ENCODE results near the gene TRNP1. TPM values are rescaled to one million over a fixed set of nuclear protein-coding genes. Genes with fewer than 3 reads are reported as not detected.

Gene TRNP1
- total RNA-seq, 1 donor from 2014 or later, result 15.3 TPM

DNA sequence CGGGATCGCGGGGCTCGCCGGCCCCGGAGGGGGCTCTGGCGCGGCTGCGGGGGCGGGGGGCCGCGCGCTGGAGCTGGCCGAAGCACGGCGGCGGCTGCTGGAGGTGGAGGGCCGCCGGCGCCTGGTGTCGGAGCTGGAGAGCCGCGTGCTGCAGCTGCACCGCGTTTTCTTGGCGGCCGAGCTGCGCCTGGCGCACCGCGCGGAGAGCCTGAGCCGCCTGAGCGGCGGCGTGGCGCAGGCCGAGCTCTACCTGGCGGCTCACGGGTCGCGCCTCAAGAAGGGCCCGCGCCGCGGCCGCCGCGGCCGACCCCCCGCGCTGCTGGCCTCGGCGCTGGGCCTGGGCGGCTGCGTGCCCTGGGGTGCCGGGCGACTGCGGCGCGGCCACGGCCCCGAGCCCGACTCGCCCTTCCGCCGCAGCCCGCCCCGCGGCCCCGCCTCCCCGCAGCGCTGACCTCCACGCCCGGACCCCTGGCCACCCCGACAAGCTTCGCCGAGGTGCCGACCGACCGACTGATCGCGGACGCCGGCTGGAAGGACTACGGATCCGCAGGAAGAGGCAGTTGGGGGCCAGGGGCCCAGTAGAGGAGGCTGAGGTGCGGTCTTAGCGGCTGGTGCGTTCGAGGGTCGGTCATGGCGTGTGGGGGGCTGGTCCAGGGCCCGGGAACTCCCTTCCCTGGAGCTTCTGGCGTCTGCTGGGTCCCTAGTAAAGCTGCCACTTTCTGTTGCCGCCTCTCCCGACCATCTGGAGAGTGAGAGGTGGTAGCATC, 711 bp downstream of the TRNP1 start:
- ATAC-seq (peak in 1 of 2 donors; percentile 0), DNase-seq (peak; percentile 58)
- intact Hi-C loops (cut with DNase I), result no loop called here
- peak overlapping the region; percentile 76 for H3K27ac ChIP-seq
- H3K27me3 ChIP-seq (ENCODE audit: low read depth), result peaks cover 21% of the 10 kb centered on the region
- H3K36me3 ChIP-seq, result no peaks in the 10 kb centered on the region
- TF ChIP-seq, protein P1, sequence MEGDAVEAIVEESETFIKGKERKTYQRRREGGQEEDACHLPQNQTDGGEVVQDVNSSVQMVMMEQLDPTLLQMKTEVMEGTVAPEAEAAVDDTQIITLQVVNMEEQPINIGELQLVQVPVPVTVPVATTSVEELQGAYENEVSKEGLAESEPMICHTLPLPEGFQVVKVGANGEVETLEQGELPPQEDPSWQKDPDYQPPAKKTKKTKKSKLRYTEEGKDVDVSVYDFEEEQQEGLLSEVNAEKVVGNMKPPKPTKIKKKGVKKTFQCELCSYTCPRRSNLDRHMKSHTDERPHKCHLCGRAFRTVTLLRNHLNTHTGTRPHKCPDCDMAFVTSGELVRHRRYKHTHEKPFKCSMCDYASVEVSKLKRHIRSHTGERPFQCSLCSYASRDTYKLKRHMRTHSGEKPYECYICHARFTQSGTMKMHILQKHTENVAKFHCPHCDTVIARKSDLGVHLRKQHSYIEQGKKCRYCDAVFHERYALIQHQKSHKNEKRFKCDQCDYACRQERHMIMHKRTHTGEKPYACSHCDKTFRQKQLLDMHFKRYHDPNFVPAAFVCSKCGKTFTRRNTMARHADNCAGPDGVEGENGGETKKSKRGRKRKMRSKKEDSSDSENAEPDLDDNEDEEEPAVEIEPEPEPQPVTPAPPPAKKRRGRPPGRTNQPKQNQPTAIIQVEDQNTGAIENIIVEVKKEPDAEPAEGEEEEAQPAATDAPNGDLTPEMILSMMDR (IDR thresholded peaks at IDR 0.05), result no peak
- H3K4me3 ChIP-seq, result peak overlapping the region; percentile 69
- H3K9me3 ChIP-seq, result no peaks in the 10 kb centered on the region
- H3K4me1 ChIP-seq, result peaks cover 47% of the 10 kb centered on the region

DNA sequence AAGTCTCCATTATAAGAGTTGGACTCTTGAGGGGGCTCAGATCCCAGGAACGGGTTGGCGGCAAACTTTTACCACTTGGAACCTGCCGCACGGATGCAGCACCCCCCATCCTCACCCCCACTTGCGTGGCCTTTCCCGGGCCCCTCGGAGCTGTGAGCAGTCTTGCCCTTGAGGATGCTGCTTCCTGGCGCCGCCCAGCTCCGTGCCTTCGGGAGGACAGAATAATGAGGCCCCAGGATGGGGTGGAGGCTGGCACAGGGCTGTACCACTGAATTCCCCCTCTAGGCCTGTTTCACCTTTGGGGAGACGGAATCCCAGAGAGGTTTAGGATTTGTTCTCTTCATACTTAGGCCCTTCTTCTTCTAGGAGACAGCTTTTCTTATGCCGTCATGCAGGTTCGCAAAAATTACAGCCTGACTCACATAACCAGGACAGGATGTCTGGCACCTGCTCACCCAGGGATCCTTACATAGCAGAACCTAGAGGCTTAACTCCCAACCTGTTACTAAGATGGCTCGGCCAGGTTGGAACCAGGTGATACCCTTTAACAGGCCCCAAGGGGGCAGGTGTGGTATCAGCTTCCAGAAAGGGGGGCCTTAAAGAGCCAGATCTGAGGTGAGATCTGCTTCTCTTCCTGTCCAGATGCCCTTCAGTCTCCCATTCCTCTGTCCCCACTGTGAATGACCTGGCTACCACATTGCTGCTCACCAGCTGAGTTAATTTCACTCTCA, 1.5 kb downstream of the TRNP1 start:
- peak overlapping the region; percentile 69 for H3K4me3 ChIP-seq
- intact Hi-C loops (cut with DNase I), result no loop called here
- ATAC-seq (no peak), DNase-seq (no peak)
- no peaks in the 10 kb centered on the region for H3K9me3 ChIP-seq
- H3K4me1 ChIP-seq, result peaks cover 55% of the 10 kb centered on the region
- TF ChIP-seq, protein P1 (IDR thresholded peaks at IDR 0.05), result no peak
- H3K27ac ChIP-seq, result peak overlapping the region; percentile 28
- peaks cover 21% of the 10 kb centered on the region for H3K27me3 ChIP-seq (ENCODE audit: low read depth)
- no peaks in the 10 kb centered on the region for H3K36me3 ChIP-seq

DNA sequence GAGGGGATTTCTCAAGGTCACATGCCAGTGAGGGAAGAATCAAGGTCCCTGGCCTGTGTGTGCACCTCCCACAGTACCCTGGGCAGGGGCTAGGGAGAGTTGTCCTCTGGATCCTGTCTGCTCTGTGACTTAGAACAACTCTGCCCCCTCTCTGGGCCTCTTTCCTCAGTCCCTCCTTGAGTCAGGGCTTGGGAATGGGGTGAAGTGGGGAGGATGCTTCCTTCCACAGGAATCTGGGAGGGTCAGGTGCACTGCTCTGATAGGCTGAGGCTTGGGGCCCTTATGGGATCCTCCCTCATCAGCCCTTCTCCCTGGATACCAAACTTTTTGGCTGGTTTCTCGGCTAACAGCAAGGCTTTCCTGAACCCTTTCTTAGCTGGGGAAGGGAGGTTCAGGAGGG, 2.5 kb downstream of the TRNP1 start:
- H3K4me3 ChIP-seq, result no peak overlapping the region
- H3K27me3 ChIP-seq (ENCODE audit: low read depth), result peaks cover 21% of the 10 kb centered on the region
- peak overlapping the region; percentile 14 for H3K27ac ChIP-seq
- ATAC-seq (no peak), DNase-seq (no peak)
- peaks cover 61% of the 10 kb centered on the region for H3K4me1 ChIP-seq
- H3K9me3 ChIP-seq, result no peaks in the 10 kb centered on the region
- intact Hi-C loops (cut with DNase I), result no loop called here
- H3K36me3 ChIP-seq, result no peaks in the 10 kb centered on the region
- TF ChIP-seq, protein P1 (IDR thresholded peaks at IDR 0.05), result no peak

DNA sequence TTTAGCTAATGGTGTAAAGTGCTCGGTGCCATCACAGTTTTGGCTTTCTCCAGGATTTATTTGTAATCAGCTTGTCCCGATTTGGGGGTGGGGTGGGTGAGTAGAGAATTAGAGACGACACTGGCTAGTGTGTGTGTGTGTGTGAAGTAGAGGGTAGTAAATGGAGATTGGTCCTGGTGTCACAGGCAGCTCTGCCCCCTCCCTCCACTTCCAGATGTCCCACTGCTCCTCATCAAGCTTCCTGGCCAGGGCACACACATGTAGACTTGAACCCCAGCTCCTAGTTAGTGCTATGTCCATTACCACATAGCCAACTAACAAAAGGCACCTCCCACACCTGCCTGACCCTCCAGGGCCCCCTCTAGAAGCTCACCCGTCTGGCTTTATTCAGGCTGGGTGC, 3.2 kb downstream of the TRNP1 start:
- TF ChIP-seq, protein P1 (IDR thresholded peaks at IDR 0.05), result no peak
- Histone ChIP-seq H3K36me3 (no peaks in the 10 kb centered on the region), H3K9me3 (no peaks in the 10 kb centered on the region), H3K27me3 (ENCODE audit: low read depth) (peaks cover 21% of the 10 kb centered on the region), H3K4me3 (no peak overlapping the region), H3K27ac (peak overlapping the region; percentile 14), H3K4me1 (peaks cover 64% of the 10 kb centered on the region)
- DNase-seq (no peak), ATAC-seq (no peak)
- intact Hi-C loops (cut with DNase I), result no loop called here

DNA sequence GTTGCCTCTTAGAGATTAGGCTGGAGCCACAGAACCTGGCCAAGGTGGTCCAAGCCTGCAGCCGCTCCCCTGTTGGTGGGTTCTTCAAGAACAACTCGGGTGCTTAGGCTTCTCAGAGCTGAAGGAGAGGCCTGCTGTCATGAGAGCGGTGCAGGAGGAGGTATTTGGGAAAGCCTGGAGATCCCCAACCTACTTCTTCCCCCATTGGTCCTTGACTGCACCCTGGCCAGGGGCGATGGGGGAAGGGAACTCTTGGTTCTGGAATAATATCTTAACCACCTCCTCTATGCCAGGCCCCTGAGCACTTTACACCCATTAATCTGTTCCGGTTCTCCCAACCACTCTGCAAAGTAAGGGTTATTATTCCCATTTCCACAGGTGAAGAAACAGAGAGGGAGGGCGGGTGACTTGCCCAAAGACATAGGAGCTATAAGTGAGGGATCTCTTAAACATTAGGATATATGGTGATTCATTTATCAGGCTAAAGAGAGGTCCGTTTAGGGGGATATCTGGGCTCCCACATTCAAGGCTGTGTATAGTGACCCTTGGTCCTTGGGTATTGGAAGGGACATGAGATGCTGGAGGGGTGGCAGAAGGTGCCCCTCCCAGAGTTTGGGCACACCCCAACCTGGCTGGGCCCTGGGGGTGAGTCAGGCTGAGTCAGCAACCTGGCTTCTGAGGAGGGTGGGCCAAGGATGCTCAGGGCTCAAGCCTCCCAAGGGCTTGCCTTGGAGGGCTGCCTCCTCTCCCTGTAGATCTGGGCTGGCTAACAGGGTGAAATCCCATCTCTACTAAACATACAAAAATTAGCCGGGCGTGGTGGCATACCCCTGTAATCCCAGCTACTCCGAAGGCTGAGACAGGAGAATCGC, 5.2 kb downstream of the TRNP1 start:
- no peak overlapping the region for H3K4me3 ChIP-seq
- peaks cover 64% of the 10 kb centered on the region for H3K4me1 ChIP-seq
- no peaks in the 10 kb centered on the region for H3K36me3 ChIP-seq
- ATAC-seq (no peak), DNase-seq (no peak)
- H3K27ac ChIP-seq, result peak overlapping the region; percentile 73
- no peaks in the 10 kb centered on the region for H3K9me3 ChIP-seq
- H3K27me3 ChIP-seq (ENCODE audit: low read depth), result peaks cover 11% of the 10 kb centered on the region
- intact Hi-C loops (cut with DNase I), result no loop called here
- TF ChIP-seq, protein P1 (IDR thresholded peaks at IDR 0.05), result no peak
